Fibroblast of lung (primary cell): ENCODE data around the gene FSTL4. TPM values are rescaled to one million over a fixed set of nuclear protein-coding genes. Genes with fewer than 3 reads are reported as not detected.

Experiments used
- DNase-seq, 2 donors: peaks; one replicate each; pipeline versions ENCODE4 v3.0.0 to v3.0.0-alpha.2; 2010; ENCODE audit warnings: low read depth in 2 of 2
- H2AFZ ChIP-seq: 2 replicates; pipeline ENCODE4 v1.5.1; 2012; ENCODE audit warnings: low read length, control low read depth, inconsistent platforms
- H3K27ac ChIP-seq: 2 replicates; pipeline ENCODE4 v1.5.1; 2011; ENCODE audit warnings: low read length, control low read depth; ENCODE audit not compliant: insufficient read depth
- H3K27me3 ChIP-seq: 2 replicates; pipeline ENCODE4 v1.5.1; 2011; ENCODE audit warnings: mild to moderate bottlenecking, low read length; ENCODE audit not compliant: control insufficient read depth, insufficient read depth
- H3K36me3 ChIP-seq: 2 replicates; pipeline ENCODE4 v1.5.1; 2011; ENCODE audit warnings: low read length; ENCODE audit not compliant: control insufficient read depth, insufficient read depth
- H3K4me1 ChIP-seq: 2 replicates; pipeline ENCODE4 v1.5.1; 2011; ENCODE audit warnings: low read length; ENCODE audit not compliant: control insufficient read depth, insufficient read depth; ENCODE audit errors: extremely low read depth
- H3K4me2 ChIP-seq: 2 replicates; pipeline ENCODE4 v1.5.1; 2011; ENCODE audit warnings: low read length, control low read depth; ENCODE audit not compliant: insufficient read depth; ENCODE audit errors: extremely low read depth
- H3K4me3 ChIP-seq, 4 experiments: fragments of 200-600 bp in 1 of 4; sonication (generic) in 1 of 4; replicated peaks in 1 of 4; 2 replicates each; pipeline ENCODE4 v1.5.1; 2011 to 2016; ENCODE audit warnings: low read length in 4 of 4, low read depth in 3 of 4, mild to moderate bottlenecking in 3 of 4, control low read depth in 2 of 4, inconsistent platforms in 1 of 4, mixed read lengths in 1 of 4; ENCODE audit not compliant: insufficient read depth in 1 of 4; ENCODE audit errors: control extremely low read depth in 1 of 4
- H3K79me2 ChIP-seq: 2 replicates; pipeline ENCODE4 v1.5.1; 2012; ENCODE audit warnings: mild to moderate bottlenecking, low read length, inconsistent platforms; ENCODE audit not compliant: control insufficient read depth, insufficient read depth
- H3K9ac ChIP-seq: 2 replicates; pipeline ENCODE4 v1.5.1; 2011; ENCODE audit warnings: mild to moderate bottlenecking, low read length, control low read depth; ENCODE audit not compliant: insufficient read depth
- H3K9me3 ChIP-seq: 2 replicates; pipeline ENCODE4 v1.5.1; 2012; ENCODE audit warnings: low read depth, low read length; ENCODE audit not compliant: control insufficient read depth, insufficient read depth
- H4K20me1 ChIP-seq: 2 replicates; pipeline ENCODE4 v1.5.1; 2011; ENCODE audit warnings: low read length; ENCODE audit not compliant: control insufficient read depth, insufficient read depth; ENCODE audit errors: extremely low read depth
- EZH2 ChIP-seq: IDR thresholded peaks from 2 replicates; pipeline ENCODE4 v1.5.1; 2012; ENCODE audit warnings: low read length, control low read depth, mild to moderate bottlenecking; ENCODE audit errors: missing control alignments
- polyA plus RNA-seq, 2 donors: library from polyadenylated mRNA; depleted of rRNA in 1 of 2; stranded (reverse) in 1 of 2; unstranded in 1 of 2; fragments of >200 nt; gene quantifications; 2 replicates each; pipeline ENCODE4 v1.2.1, GENCODE V29; 2011 to 2012; ENCODE audit warnings: missing spikeins in 1 of 2
- total RNA-seq: library from RNA; depleted of rRNA; stranded (reverse); fragments of >200 nt; gene quantifications from 2 replicates; pipeline ENCODE4 v1.2.1, GENCODE V29; 2014
- TF ChIP-seq, protein P1 (sequence below), 2 donors: IDR thresholded peaks in 1 of 2; conservative IDR thresholded peaks in 1 of 2; 1 replicate in 1 of 2; 2 replicates in 1 of 2; pipeline ENCODE4 v1.5.1; 2011 to 2012; ENCODE audit warnings: low read length in 2 of 2, control low read depth in 1 of 2, inconsistent platforms in 1 of 2, low read depth in 1 of 2, mild to moderate bottlenecking in 1 of 2

Gene FSTL4
- total and polyA plus RNA-seq, 2 donors (not counting 1 experiment from before 2014, with no cell fraction given) = 0.17 to 0.33 TPM

DNA sequence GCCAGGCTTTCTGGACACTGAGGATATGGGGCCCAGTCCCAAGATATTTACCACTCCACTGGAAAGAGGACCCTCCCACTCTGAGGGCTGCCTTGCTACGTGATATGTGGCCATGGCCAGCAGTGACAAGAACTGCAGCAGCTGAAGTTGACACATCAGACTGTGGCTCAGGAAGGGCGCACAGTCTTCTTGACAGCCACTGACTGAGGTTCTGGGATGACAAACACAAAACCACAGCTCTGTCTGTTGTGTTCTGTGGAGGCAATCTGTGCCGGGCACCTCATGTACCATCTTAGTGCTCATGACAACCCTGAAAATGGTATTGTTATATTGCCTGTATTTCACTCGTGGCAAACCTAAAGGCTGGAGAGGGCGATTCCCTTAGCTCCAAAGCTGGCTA is 16.9 kb downstream of the FSTL4 start:
- H4K20me1 ChIP-seq = no peaks in the 10 kb centered on the region
- TF ChIP-seq EZH2 = no peak
- TF ChIP-seq, protein P1, sequence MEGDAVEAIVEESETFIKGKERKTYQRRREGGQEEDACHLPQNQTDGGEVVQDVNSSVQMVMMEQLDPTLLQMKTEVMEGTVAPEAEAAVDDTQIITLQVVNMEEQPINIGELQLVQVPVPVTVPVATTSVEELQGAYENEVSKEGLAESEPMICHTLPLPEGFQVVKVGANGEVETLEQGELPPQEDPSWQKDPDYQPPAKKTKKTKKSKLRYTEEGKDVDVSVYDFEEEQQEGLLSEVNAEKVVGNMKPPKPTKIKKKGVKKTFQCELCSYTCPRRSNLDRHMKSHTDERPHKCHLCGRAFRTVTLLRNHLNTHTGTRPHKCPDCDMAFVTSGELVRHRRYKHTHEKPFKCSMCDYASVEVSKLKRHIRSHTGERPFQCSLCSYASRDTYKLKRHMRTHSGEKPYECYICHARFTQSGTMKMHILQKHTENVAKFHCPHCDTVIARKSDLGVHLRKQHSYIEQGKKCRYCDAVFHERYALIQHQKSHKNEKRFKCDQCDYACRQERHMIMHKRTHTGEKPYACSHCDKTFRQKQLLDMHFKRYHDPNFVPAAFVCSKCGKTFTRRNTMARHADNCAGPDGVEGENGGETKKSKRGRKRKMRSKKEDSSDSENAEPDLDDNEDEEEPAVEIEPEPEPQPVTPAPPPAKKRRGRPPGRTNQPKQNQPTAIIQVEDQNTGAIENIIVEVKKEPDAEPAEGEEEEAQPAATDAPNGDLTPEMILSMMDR (conservative IDR thresholded peaks at IDR 0.05 in 1 of 2, IDR thresholded peaks at IDR 0.05 in 1 of 2; ENCODE audit: low read depth in 1 of 2, low read length in 2 of 2) = no peak
- no peak overlapping the region for H3K9ac ChIP-seq
- H3K4me2 ChIP-seq = no peak overlapping the region
- no peaks in the 10 kb centered on the region for H3K36me3 ChIP-seq
- no peaks in the 10 kb centered on the region for H3K27me3 ChIP-seq
- H3K79me2 ChIP-seq = no peaks in the 10 kb centered on the region
- H3K9me3 ChIP-seq = no peaks in the 10 kb centered on the region
- no peak for DNase-seq
- H2AFZ ChIP-seq = no peak overlapping the region
- H3K4me1 ChIP-seq = no peaks in the 10 kb centered on the region
- H3K27ac ChIP-seq = no peak overlapping the region
- no peak overlapping the region for H3K4me3 ChIP-seq

DNA sequence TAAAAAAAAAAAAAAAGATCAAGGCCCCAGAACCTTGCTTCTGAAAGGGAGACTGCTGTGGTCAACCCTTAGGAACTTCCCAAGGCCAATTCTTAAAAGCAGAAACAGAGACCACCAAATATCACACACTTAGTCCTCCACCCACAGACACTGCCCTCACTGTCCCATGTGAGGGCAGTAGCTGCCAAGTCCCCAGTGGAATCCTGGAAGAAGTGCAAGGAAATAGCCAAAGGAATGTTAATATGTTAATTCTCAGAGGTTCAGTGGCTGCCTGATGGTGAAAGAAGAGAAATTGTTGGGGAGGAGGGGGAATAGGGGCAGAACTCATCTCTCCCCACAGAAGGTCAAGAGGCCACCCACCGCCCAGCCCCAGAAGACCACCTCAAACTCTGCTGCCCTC is 23.1 kb downstream of the FSTL4 start:
- Histone ChIP-seq H3K36me3 (no peaks in the 10 kb centered on the region), H3K9ac (no peak overlapping the region), H3K4me3 (no peak overlapping the region), H3K27me3 (no peaks in the 10 kb centered on the region), H2AFZ (no peak overlapping the region), H3K79me2 (no peaks in the 10 kb centered on the region), H3K4me1 (no peaks in the 10 kb centered on the region), H3K9me3 (no peaks in the 10 kb centered on the region), H3K4me2 (no peak overlapping the region), H4K20me1 (no peaks in the 10 kb centered on the region), H3K27ac (no peak overlapping the region)
- TF ChIP-seq, protein P1 (conservative IDR thresholded peaks at IDR 0.05 in 1 of 2, IDR thresholded peaks at IDR 0.05 in 1 of 2; ENCODE audit: low read depth in 1 of 2, low read length in 2 of 2) = no peak
- no peak for TF ChIP-seq EZH2
- no peak for DNase-seq

DNA sequence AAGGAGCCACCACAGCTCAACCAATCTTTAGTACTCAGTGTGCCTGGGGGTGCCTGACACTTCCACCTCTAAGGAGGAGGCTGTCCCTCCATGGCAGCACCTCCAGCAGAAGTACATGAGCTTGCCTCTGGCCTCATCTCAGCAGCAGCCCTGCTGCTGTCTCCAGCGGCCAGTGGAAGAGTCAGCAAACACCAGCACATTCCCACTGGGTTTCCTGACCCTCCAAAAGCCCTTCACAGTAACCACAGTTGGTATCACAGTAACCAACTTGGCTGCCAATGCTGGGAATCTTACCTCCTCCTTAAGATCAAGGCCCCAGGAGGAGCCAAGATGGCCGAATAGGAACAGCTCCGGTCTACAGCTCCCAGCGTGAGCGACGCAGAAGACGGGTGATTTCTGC is 29.4 kb downstream of the FSTL4 start:
- TF ChIP-seq EZH2 = no peak
- TF ChIP-seq, protein P1 (conservative IDR thresholded peaks at IDR 0.05 in 1 of 2, IDR thresholded peaks at IDR 0.05 in 1 of 2; ENCODE audit: low read depth in 1 of 2, low read length in 2 of 2) = no peak
- Histone ChIP-seq H3K79me2 (no peaks in the 10 kb centered on the region), H3K4me3 (no peak overlapping the region), H3K27ac (no peak overlapping the region), H3K4me1 (no peaks in the 10 kb centered on the region), H3K9me3 (no peaks in the 10 kb centered on the region), H3K9ac (no peak overlapping the region), H3K36me3 (no peaks in the 10 kb centered on the region), H4K20me1 (no peaks in the 10 kb centered on the region), H2AFZ (no peak overlapping the region), H3K27me3 (no peaks in the 10 kb centered on the region), H3K4me2 (no peak overlapping the region)
- DNase-seq = no peak
